ENCODE measurements around the gene SLC27A1.
"Not testable (repeated sequence)": the region's sequence is repeated elsewhere in the genome, so short reads cannot be mapped to it uniquely, and the experiment has no call there.

SLC27A1 gene

DNA sequence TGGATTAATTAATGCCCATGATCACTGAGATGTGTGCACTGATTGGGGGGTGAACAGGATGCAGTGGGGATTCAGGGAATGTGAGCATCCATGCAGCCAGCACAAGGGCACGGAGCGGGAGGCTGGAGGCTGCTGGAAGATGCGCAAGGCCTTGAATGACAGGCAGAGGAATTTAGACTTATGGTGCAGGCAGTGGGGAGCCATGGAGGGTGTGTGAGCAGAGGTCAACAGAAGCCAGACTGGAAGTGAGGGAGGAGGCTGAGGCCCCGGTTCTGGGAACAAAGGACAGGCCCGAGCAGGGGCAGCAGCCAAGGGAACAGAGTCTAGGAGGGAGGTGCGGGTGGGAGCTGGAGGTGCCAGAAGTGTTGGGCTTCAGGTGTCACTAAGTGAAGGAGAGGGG is 77.8 kb downstream of the SLC27A1 start:
- in situ Hi-C loops (cut with MboI; ENCODE audit: low pct_unique_long_range_greater_than_20kb, low sequenced_read_pairs, unreplicated experiment): no loop called here
- no peak for DNase-seq (ENCODE audit: low spot score)
- TF ChIP-seq, protein P1, sequence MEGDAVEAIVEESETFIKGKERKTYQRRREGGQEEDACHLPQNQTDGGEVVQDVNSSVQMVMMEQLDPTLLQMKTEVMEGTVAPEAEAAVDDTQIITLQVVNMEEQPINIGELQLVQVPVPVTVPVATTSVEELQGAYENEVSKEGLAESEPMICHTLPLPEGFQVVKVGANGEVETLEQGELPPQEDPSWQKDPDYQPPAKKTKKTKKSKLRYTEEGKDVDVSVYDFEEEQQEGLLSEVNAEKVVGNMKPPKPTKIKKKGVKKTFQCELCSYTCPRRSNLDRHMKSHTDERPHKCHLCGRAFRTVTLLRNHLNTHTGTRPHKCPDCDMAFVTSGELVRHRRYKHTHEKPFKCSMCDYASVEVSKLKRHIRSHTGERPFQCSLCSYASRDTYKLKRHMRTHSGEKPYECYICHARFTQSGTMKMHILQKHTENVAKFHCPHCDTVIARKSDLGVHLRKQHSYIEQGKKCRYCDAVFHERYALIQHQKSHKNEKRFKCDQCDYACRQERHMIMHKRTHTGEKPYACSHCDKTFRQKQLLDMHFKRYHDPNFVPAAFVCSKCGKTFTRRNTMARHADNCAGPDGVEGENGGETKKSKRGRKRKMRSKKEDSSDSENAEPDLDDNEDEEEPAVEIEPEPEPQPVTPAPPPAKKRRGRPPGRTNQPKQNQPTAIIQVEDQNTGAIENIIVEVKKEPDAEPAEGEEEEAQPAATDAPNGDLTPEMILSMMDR (IDR thresholded peaks at IDR 0.05; ENCODE audit: extremely low read depth, insufficient read depth, missing control alignments): no peak

DNA sequence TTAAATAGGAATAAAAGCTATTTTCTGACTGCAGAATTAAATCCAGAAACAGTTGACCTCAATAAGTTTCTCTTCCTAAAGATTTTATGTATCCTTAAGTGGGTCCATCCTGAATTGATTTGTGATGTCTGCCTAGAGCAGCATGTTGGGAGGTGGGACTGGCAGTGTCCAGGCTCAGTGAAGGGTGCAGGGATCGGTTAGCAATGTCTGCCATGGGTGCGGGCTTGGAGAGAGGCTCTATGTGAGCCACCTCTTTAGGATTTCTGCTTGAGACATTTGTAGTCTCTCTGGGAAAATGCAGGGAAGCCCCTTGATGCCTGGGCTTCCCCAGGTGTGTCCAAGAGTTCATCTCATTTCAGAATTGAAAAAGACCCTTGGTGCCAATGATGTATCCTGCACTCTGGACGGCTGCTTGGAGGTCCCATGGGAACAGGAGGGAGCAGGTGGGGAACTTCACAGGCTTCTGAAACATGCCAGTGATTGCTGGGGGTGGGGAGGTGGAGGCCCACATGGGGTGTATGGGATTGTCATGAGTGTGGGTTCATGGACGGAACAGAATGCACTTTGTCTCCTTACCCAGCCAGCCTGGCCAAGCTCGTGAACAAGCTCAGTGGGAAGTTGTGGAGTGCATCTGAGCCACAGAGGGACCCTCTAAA is 78.9 kb downstream of the SLC27A1 start:
- TF ChIP-seq, protein P1 (IDR thresholded peaks at IDR 0.05; ENCODE audit: extremely low read depth, insufficient read depth, missing control alignments): no peak
- in situ Hi-C loops (cut with MboI; ENCODE audit: low pct_unique_long_range_greater_than_20kb, low sequenced_read_pairs, unreplicated experiment): no loop called here
- DNase-seq (ENCODE audit: low spot score): no peak

DNA sequence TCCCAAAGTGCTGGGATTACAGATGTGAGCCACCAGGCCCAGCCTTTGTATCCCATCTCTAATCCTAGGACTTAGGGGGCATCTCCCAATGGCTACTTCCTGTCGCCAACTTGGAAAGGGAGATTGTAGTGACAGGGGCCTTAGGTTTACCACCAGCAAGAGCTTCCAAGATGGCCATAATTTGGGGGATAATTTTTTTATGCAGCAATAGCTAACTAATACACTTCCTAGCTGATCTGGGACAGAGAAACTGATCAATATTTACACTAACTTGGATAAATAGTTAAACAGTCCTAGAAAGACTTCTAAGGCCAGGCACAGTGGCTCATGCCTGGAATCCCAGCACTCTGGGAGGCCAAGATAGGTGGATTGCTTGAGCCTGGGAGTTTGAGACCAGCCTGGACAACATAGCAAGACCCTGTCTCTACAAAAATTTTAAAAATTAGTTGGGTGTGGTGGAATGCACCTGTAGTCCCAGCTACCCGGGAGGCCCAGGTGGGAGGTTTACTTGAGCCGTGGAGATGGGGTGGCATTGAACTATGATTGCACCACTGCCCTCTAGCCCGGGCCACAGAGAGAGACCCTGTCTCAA is 79.8 kb downstream of the SLC27A1 start:
- in situ Hi-C loops (cut with MboI; ENCODE audit: low pct_unique_long_range_greater_than_20kb, low sequenced_read_pairs, unreplicated experiment): no loop called here
- no peak for DNase-seq (ENCODE audit: low spot score)

DNA sequence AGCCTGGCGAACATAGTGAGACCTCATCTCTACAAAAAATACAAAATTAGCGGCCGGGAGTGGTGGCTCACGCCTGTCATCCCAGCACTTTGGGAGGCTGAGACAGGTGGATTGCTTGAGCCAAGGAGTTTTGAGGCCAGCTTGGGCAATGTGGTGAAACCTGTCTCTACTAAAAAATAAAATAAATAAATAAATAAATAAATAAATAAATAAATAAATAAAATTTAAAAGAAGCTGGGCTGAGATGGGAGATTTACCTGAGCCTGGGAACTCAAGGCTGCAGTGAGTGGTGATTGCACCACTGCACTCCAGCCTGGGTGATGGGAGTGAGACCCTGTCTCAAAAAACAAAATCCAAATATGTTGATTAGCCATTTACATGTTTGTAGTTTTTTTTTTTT is 82.4 kb downstream of the SLC27A1 start:
- DNase-seq (ENCODE audit: low spot score); in situ Hi-C loops (cut with MboI; ENCODE audit: low pct_unique_long_range_greater_than_20kb, low sequenced_read_pairs, unreplicated experiment): not testable (repeated sequence)

More for the DNA sequence above, 79.8 kb downstream of the SLC27A1 start:
- TF ChIP-seq, protein P1 (IDR thresholded peaks at IDR 0.05; ENCODE audit: extremely low read depth, insufficient read depth, missing control alignments): no peak

DNA sequence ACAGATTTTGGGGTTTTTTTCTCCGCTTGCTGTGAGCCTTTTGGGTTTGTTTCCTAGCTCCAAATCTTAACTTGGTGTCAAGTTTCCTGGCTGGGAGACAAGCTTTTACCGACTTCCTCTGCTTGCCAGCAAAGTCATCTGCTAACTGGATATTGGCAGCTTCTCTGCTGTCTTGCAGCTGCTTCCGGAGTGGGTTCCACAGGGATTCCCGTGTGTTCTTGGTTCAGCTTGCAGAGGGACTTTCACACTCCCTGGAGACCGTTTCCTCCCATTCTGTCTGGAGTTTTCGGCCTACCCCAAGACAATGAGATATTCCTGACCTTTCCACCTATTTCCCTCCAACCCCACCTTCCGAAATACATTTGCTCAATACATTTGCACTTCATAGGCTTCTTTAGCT is 82.9 kb downstream of the SLC27A1 start:
- TF ChIP-seq, protein P1 (IDR thresholded peaks at IDR 0.05; ENCODE audit: extremely low read depth, insufficient read depth, missing control alignments): no peak
- in situ Hi-C loops (cut with MboI; ENCODE audit: low pct_unique_long_range_greater_than_20kb, low sequenced_read_pairs, unreplicated experiment): no loop called here
- no peak for DNase-seq (ENCODE audit: low spot score)

DNA sequence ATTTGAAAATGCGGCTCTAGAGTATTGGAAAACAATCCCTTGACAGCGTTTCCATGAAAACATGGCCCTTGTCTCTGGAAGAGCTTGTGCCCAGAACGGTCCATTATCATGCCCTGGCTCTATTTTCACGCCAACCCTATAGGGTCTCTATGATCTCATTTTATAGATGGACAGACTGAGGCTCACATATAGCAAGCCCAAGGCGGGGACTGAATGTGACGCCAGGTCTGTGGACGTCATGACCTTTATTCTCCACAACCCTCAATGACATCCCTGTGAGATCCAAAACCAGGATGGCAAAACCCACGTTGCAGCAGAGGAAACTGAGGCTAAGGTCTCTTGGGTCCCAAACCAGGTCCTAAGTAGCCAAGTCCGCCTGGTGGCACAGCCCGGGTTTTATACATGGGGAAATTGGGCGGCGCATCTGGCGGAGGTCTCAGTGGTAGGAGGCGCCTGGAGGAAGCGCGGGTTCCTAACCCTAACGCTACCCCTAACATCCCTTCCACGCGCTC is 84.7 kb downstream of the SLC27A1 start:
- TF ChIP-seq, protein P1 (IDR thresholded peaks at IDR 0.05; ENCODE audit: extremely low read depth, insufficient read depth, missing control alignments): no peak
- no peak for DNase-seq (ENCODE audit: low spot score)
- in situ Hi-C loops (cut with MboI; ENCODE audit: low pct_unique_long_range_greater_than_20kb, low sequenced_read_pairs, unreplicated experiment): no loop called here

DNA sequence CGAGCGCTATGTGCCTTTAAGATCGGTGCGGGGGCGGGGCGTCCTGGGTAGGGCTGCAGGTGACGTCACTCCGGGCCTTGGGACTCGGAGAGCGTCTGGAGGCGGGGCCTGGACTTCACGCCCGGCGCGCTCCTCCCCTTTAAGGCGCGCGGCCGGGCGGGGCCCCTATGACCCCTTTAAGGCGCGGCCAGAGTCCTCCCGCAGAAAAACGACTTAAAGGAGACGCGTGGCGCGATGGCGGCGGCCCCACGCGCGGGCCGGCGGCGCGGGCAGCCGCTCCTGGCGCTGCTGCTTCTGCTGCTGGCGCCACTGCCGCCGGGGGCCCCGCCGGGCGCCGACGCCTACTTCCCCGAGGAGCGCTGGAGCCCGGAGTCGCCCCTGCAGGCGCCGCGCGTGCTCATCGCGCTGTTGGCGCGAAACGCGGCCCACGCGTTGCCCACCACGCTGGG is 85.2 kb downstream of the SLC27A1 start, which contains the start of gene COLGALT1:
COLGALT1 (plus strand) TSS at position 170 of the 449 bp plus-strand sequence; CDS start at position 235, 65 bp downstream.
- DNase-seq (ENCODE audit: low spot score): peak; percentile 98
- TF ChIP-seq, protein P1 (IDR thresholded peaks at IDR 0.05; ENCODE audit: extremely low read depth, insufficient read depth, missing control alignments): no peak
- in situ Hi-C loops (cut with MboI; ENCODE audit: low pct_unique_long_range_greater_than_20kb, low sequenced_read_pairs, unreplicated experiment): no loop called here

Data from GM13977 (cell line).